Activated naive CD4-positive, alpha-beta T cell treated with anti-CD3 and anti-CD28 coated beads for 36 hours (primary cell): ENCODE results near the gene EDARADD. TPM values are rescaled to one million over a fixed set of nuclear protein-coding genes. Genes with fewer than 3 reads are reported as not detected.

Source experiments
- CTCF ChIA-PET: fragments of 350-600 bp; sonication (Branson Sonifier 250); formaldehyde crosslinking; loops from one replicate; lab custom pipeline; 2021; ENCODE audit warnings: antibody characterized with exemption; lab: Charles Lee
- DNase-seq: peaks from one replicate; pipeline ENCODE4 v3.0.0-alpha.2; 2020
- H3K27ac Mint-ChIP-seq: one replicate; pipeline ENCODE4 v1.8.0; 2021; ENCODE audit warnings: mild to moderate bottlenecking, mixed read lengths
- H3K27me3 Mint-ChIP-seq: one replicate; pipeline ENCODE4 v1.8.0; 2021; ENCODE audit warnings: low read depth, mixed read lengths
- H3K36me3 Mint-ChIP-seq: one replicate; pipeline ENCODE4 v1.8.0; 2021; ENCODE audit warnings: low read depth, mixed read lengths
- H3K4me1 Mint-ChIP-seq: one replicate; pipeline ENCODE4 v1.8.0; 2021; ENCODE audit warnings: low read depth, mixed read lengths
- H3K4me3 Mint-ChIP-seq: one replicate; pipeline ENCODE4 v1.8.0; 2021; ENCODE audit warnings: mild to moderate bottlenecking, moderate library complexity, mixed read lengths
- H3K9me3 Mint-ChIP-seq: one replicate; pipeline ENCODE4 v1.8.0; 2021; ENCODE audit warnings: mixed read lengths
- intact Hi-C: fragments of 100-400 bp; cut with micrococcal nuclease; formaldehyde crosslinking; loops from one replicate; pipeline ENCODE4 v1.15.1; 2023
- total RNA-seq, 2 experiments: library from RNA; stranded (reverse); gene quantifications; one replicate each; pipeline ENCODE4 v1.2.3, GENCODE V29; 2021

Gene EDARADD
- total RNA-seq, 2 experiments from 2014 or later, result 0.50 TPM; not detected in 1

GRCh38 chr1:236395947-236396664 lies 2.0 kb downstream of the EDARADD start:
- CTCF ChIA-PET, result interaction anchor here (0.9 kb wide), 1 partner anchor 17 kb away, joined by 3 read pairs; no protein-coding TSS in a partner anchor
- Mint-ChIP-seq H3K4me1 (peaks cover 18% of the 10 kb centered on the region), H3K27me3 (peaks cover 45% of the 10 kb centered on the region), H3K9me3 (no peaks in the 10 kb centered on the region), H3K36me3 (peaks cover 2% of the 10 kb centered on the region), H3K4me3 (peak overlapping the region; percentile 73), H3K27ac (no peak overlapping the region)
- intact Hi-C loops, result no loop called here
- DNase-seq, result no peak

- Mint-ChIP-seq H3K4me1 (peaks cover 18% of the 10 kb centered on the region), H3K4me3 (peak overlapping the region; percentile 73), H3K36me3 (peaks cover 2% of the 10 kb centered on the region), H3K27ac (no peak overlapping the region), H3K9me3 (no peaks in the 10 kb centered on the region), H3K27me3 (peaks cover 48% of the 10 kb centered on the region)
- CTCF ChIA-PET, result no interaction called here
- intact Hi-C loops, result no loop called here
- DNase-seq, result no peak
These were observed 2.6 kb downstream of the EDARADD start for GRCh38 chr1:236396665-236397043.

GRCh38 chr1:236397173-236397759 lies 3.2 kb downstream of the EDARADD start:
- peaks cover 18% of the 10 kb centered on the region for H3K4me1 Mint-ChIP-seq
- peaks cover 2% of the 10 kb centered on the region for H3K36me3 Mint-ChIP-seq
- peaks cover 46% of the 10 kb centered on the region for H3K27me3 Mint-ChIP-seq
- intact Hi-C loops, result no loop called here
- no peaks in the 10 kb centered on the region for H3K9me3 Mint-ChIP-seq
- CTCF ChIA-PET, result no interaction called here
- no peak for DNase-seq
- H3K27ac Mint-ChIP-seq, result no peak overlapping the region
- H3K4me3 Mint-ChIP-seq, result no peak overlapping the region

GRCh38 chr1:236398538-236398937 lies 4.5 kb downstream of the EDARADD start:
- Mint-ChIP-seq H3K27ac (no peak overlapping the region), H3K4me1 (peaks cover 18% of the 10 kb centered on the region), H3K36me3 (peaks cover 2% of the 10 kb centered on the region)

GRCh38 chr1:236400061-236400603 lies 6.0 kb downstream of the EDARADD start:
- H3K4me3 Mint-ChIP-seq, result no peak overlapping the region
- CTCF ChIA-PET, result no interaction called here

More at GRCh38 chr1:236398538-236398937, 4.5 kb downstream of the EDARADD start:
- H3K27me3 Mint-ChIP-seq, result peaks cover 45% of the 10 kb centered on the region
- CTCF ChIA-PET, result no interaction called here
- no peaks in the 10 kb centered on the region for H3K9me3 Mint-ChIP-seq
- no peak overlapping the region for H3K4me3 Mint-ChIP-seq
- intact Hi-C loops, result no loop called here
- DNase-seq, result no peak

GRCh38 chr1:236401698-236402097 lies 7.6 kb downstream of the EDARADD start:
- peaks cover 23% of the 10 kb centered on the region for H3K27me3 Mint-ChIP-seq
- H3K9me3 Mint-ChIP-seq, result no peaks in the 10 kb centered on the region
- no peaks in the 10 kb centered on the region for H3K36me3 Mint-ChIP-seq
- intact Hi-C loops, result no loop called here
- H3K27ac Mint-ChIP-seq, result no peak overlapping the region
- H3K4me3 Mint-ChIP-seq, result no peak overlapping the region
- no peak for DNase-seq
- CTCF ChIA-PET, result no interaction called here
- no peaks in the 10 kb centered on the region for H3K4me1 Mint-ChIP-seq

More at GRCh38 chr1:236400061-236400603, 6.0 kb downstream of the EDARADD start:
- no peaks in the 10 kb centered on the region for H3K36me3 Mint-ChIP-seq
- no peaks in the 10 kb centered on the region for H3K9me3 Mint-ChIP-seq
- H3K27me3 Mint-ChIP-seq, result peaks cover 32% of the 10 kb centered on the region
- H3K4me1 Mint-ChIP-seq, result peaks cover 6% of the 10 kb centered on the region
- intact Hi-C loops, result no loop called here
- H3K27ac Mint-ChIP-seq, result no peak overlapping the region
- DNase-seq, result no peak

GRCh38 chr1:236403905-236404696 lies 10.0 kb downstream of the EDARADD start:
- no peak for DNase-seq
- Mint-ChIP-seq H3K9me3 (no peaks in the 10 kb centered on the region), H3K4me1 (no peaks in the 10 kb centered on the region), H3K4me3 (no peak overlapping the region), H3K36me3 (no peaks in the 10 kb centered on the region), H3K27ac (no peak overlapping the region), H3K27me3 (peaks cover 13% of the 10 kb centered on the region)
- intact Hi-C loops, result no loop called here
- CTCF ChIA-PET, result no interaction called here

- CTCF ChIA-PET, result no interaction called here
- Mint-ChIP-seq H3K4me3 (no peak overlapping the region), H3K9me3 (no peaks in the 10 kb centered on the region), H3K27ac (no peak overlapping the region), H3K27me3 (no peaks in the 10 kb centered on the region), H3K4me1 (no peaks in the 10 kb centered on the region), H3K36me3 (no peaks in the 10 kb centered on the region)
- DNase-seq, result no peak
- intact Hi-C loops, result no loop called here
These were observed 13.0 kb downstream of the EDARADD start for GRCh38 chr1:236407059-236407458.

- CTCF ChIA-PET, result interaction anchor here (1.2 kb wide), 1 partner anchor 18 kb away, joined by 3 read pairs; no protein-coding TSS in a partner anchor
- Mint-ChIP-seq H3K27me3 (no peaks in the 10 kb centered on the region), H3K4me1 (peaks cover 7% of the 10 kb centered on the region), H3K4me3 (no peak overlapping the region), H3K9me3 (no peaks in the 10 kb centered on the region), H3K36me3 (no peaks in the 10 kb centered on the region), H3K27ac (no peak overlapping the region)
- intact Hi-C loops, result no loop called here
- DNase-seq, result no peak
These were observed 19.6 kb downstream of the EDARADD start for GRCh38 chr1:236413688-236414087.

GRCh38 chr1:236416165-236416564 lies 22.1 kb downstream of the EDARADD start:
- no peak for DNase-seq
- intact Hi-C loops, result loop anchor here (1.0 to 5.0 kb wide), 2 partner anchors 134 to 273 kb away; partner anchors contain the start of gene ERO1B

GRCh38 chr1:236417336-236417735 lies 23.2 kb downstream of the EDARADD start:
- intact Hi-C loops, result loop anchor here (5.0 kb wide), 1 partner anchor 135 kb away; the partner anchor contains the start of gene ERO1B
- Mint-ChIP-seq H3K36me3 (no peaks in the 10 kb centered on the region), H3K4me1 (peaks cover 7% of the 10 kb centered on the region), H3K9me3 (no peaks in the 10 kb centered on the region), H3K27me3 (no peaks in the 10 kb centered on the region), H3K4me3 (no peak overlapping the region), H3K27ac (no peak overlapping the region)
- CTCF ChIA-PET, result interaction anchor here (0.6 kb wide), 1 partner anchor 9 kb away, joined by 3 read pairs; no protein-coding TSS in a partner anchor
- no peak for DNase-seq

More at GRCh38 chr1:236416165-236416564, 22.1 kb downstream of the EDARADD start:
- Mint-ChIP-seq H3K4me3 (no peak overlapping the region), H3K27me3 (no peaks in the 10 kb centered on the region), H3K27ac (peak overlapping the region; percentile 22), H3K4me1 (peaks cover 7% of the 10 kb centered on the region), H3K9me3 (no peaks in the 10 kb centered on the region), H3K36me3 (no peaks in the 10 kb centered on the region)
- CTCF ChIA-PET, result no interaction called here

- Mint-ChIP-seq H3K4me3 (no peak overlapping the region), H3K36me3 (no peaks in the 10 kb centered on the region)
These were observed 25.4 kb downstream of the EDARADD start for GRCh38 chr1:236419502-236419901.

More at GRCh38 chr1:236419502-236419901, 25.4 kb downstream of the EDARADD start:
- intact Hi-C loops, result loop anchor here (5.0 kb wide), 1 partner anchor 137 kb away; the partner anchor contains the start of gene ERO1B
- H3K27me3 Mint-ChIP-seq, result no peaks in the 10 kb centered on the region
- CTCF ChIA-PET, result interaction anchor here (0.6 kb wide), 1 partner anchor 39 kb away, joined by 3 read pairs; no protein-coding TSS in a partner anchor
- peaks cover 7% of the 10 kb centered on the region for H3K4me1 Mint-ChIP-seq
- DNase-seq, result no peak
- no peaks in the 10 kb centered on the region for H3K9me3 Mint-ChIP-seq
- H3K27ac Mint-ChIP-seq, result no peak overlapping the region
